Fibroblast of the aortic adventitia (primary cell): ENCODE results near the gene MAMLD1. TPM values are rescaled to one million over a fixed set of nuclear protein-coding genes. Genes with fewer than 3 reads are reported as not detected.

Experiments
- DNase-seq: peaks from one replicate; pipeline ENCODE4 v3.0.0-alpha.2; 2010; ENCODE audit warnings: low read depth
- H3K4me3 ChIP-seq: 2 replicates; pipeline ENCODE4 v1.5.1; 2011; ENCODE audit warnings: low read depth, mild to moderate bottlenecking, control low read depth, low read length, moderate library complexity
- total RNA-seq: library from RNA; depleted of rRNA; stranded (reverse); fragments of >200 nt; gene quantifications from 2 replicates; pipeline ENCODE4 v1.2.3, GENCODE V29; 2012; ENCODE audit warnings: low replicate concordance
- TF ChIP-seq, protein P1 (sequence below): IDR thresholded peaks from 2 replicates; pipeline ENCODE4 v1.5.1; 2011; ENCODE audit warnings: mild to moderate bottlenecking, low read length, control low read depth, inconsistent platforms; ENCODE audit not compliant: insufficient read depth

The MAMLD1 gene
- total RNA-seq, 1 donor: 1.9 TPM

DNA sequence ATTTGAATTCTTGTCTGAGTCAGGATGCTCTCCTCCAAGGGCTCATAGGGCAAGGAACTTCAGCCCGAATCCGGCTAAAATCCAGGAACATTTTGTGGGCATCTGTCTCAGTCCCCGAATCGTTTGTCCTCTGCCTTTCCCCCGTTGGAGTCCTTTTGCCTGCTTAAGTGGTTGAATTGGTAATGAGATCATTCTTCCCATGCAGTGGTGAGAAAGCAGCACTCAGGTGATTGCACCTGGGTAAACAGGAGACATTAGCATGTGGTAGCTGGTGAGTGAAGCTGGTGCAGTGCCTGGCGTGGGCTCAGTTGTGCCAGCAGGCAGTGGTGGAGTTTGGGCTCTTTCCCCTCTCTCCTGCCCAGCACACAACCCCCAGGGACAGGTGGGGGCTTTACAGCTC, 143.4 kb downstream of the MAMLD1 start:
- TF ChIP-seq, protein P1, sequence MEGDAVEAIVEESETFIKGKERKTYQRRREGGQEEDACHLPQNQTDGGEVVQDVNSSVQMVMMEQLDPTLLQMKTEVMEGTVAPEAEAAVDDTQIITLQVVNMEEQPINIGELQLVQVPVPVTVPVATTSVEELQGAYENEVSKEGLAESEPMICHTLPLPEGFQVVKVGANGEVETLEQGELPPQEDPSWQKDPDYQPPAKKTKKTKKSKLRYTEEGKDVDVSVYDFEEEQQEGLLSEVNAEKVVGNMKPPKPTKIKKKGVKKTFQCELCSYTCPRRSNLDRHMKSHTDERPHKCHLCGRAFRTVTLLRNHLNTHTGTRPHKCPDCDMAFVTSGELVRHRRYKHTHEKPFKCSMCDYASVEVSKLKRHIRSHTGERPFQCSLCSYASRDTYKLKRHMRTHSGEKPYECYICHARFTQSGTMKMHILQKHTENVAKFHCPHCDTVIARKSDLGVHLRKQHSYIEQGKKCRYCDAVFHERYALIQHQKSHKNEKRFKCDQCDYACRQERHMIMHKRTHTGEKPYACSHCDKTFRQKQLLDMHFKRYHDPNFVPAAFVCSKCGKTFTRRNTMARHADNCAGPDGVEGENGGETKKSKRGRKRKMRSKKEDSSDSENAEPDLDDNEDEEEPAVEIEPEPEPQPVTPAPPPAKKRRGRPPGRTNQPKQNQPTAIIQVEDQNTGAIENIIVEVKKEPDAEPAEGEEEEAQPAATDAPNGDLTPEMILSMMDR: no peak
- no peak for DNase-seq

DNA sequence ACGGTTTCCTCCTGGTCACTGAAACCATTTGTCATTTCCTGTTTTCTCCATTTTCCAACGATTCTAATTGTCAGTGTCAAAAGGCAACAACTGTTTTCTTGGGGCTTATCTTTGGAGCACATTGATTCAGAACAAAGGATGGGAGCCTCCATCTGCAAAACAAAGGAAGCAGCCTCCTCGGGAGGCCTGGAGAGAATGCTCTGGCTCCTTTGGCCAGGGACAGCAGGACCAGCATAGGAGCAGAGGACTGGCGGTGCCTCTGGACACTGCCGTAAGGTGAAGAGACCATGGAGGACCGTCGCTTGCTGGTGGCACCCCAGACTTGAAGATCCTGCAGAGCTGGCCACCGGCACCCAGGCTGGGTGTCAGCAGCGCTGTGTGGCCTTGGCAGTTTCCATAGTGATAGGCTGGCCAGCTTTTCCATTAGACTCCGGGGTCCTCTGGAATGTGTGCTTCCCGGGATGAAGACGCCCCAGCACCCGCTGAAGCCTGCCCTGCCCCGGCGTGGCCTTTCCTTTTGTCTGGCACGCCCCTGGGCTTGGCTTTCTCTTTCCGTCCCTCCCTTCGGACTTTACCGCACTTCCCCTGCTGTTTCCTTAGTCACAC, 144.2 kb downstream of the MAMLD1 start:
- no peak overlapping the region for H3K4me3 ChIP-seq
- TF ChIP-seq, protein P1: no peak
- peak; percentile 16 for DNase-seq

More for the DNA sequence above, 143.4 kb downstream of the MAMLD1 start:
- H3K4me3 ChIP-seq: no peak overlapping the region

DNA sequence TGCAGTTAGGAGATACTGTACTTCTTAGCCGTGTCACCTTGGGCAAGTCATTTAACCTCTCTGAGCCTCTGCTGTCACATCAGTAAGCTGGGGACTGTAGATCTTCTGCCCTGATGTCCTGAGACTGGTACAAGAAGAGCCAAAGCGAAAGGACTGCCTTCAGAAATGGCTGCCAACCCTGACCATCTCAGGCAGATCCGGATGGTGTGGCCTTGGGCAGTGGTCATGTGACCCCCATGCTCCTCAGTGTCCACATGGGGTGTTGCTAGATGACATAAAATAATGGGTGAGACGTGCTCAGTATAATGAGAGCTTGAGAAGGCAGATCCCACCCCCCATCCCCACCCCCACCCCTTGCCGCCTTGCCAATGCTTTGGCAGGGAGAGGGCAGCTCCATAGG, 144.9 kb downstream of the MAMLD1 start:
- no peak overlapping the region for H3K4me3 ChIP-seq
- DNase-seq: no peak
- TF ChIP-seq, protein P1: no peak

DNA sequence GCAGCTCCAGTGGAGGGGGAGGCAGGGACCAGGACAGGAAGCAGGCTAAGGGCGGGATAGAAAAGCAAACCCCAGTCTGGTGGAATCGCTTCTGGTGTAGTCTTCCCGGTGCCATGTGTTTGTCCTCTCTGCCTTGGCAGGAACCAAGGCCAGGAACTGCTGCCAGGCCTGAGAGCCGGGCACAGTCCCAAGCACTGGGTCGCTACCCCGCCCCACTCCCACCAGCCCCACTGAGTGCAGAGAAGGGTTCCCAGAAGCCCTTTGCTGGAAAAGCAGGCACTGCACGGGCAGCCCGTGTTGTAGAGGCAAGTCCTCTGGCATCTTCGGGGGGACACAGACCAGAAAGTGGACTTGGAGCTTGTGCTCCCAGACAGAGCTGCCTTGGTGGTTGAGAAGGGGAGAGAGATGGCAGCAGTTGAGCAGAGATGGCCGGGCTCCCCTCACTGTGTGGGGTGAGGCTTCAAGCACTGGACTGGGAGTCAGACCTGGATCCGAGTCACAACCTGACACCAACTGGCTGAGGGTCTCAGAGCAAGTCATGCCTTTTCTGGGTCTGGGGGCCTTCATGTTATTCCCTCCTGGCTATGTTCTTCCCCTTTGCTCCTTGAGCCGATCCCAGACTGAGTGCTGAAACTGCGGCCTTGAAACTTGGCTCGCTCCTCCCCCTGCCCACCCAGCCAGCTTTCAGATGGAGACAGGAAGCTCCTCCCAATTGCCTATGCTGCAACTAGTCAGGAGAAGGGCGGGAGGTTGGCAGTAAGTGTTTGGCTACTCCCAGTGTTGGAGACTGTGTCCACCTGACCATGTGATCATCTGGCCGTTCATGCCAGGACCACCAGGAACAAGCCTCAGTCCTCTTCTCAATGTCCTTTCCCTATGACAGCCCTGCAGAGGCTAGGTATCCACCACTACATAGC, 145.6 kb downstream of the MAMLD1 start:
- TF ChIP-seq, protein P1: no peak
- H3K4me3 ChIP-seq: no peak overlapping the region
- peak; percentile 67 for DNase-seq

DNA sequence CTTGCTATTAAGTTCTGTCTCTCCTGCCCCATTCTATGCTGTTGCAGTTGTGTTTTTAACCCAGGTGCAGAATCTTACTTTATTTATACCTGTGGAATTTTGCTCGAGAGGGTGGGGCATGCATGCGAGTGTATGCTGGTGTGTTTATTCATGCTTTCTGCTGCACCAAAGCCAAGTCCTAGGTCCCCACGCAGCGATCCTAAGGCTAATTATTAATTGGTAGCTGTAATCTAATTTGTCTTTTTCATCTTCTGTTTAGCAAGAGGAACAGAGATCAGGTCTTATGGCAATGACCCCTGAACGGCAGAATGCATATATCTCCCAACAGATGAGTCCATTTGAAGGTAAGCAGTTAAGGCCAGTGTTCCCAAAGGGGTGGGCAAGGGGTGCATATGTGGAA, 146.6 kb downstream of the MAMLD1 start:
- no peak for DNase-seq
- TF ChIP-seq, protein P1: no peak
- no peak overlapping the region for H3K4me3 ChIP-seq

DNA sequence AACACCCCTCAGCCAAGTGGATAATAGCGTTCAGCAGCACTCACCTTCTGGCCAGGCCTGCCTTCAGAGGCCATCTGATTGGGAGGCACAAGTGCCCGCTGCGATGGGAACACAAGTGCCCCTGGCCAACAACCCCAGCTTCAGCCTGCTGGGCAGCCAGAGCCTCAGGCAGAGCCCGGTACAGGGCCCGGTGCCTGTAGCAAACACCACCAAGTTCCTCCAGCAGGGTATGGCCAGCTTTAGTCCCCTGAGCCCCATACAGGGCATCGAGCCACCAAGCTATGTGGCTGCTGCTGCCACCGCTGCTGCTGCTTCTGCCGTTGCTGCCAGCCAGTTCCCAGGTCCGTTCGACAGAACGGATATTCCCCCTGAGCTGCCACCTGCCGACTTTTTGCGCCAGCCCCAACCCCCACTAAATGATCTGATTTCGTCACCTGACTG, 149.4 kb downstream of the MAMLD1 start:
- no peak overlapping the region for H3K4me3 ChIP-seq
- DNase-seq: no peak
- TF ChIP-seq, protein P1: no peak
